ENCODE results near the gene YIPF4. TPM values are rescaled to one million over a fixed set of nuclear protein-coding genes. Genes with fewer than 3 reads are reported as not detected.
"Not testable (repeated sequence)": the region's sequence is repeated elsewhere in the genome, so short reads cannot be mapped to it uniquely, and the experiment has no call there.

The YIPF4 gene
- total and polyA plus RNA-seq, 2 donors (not counting 3 experiments of a cell fraction or from before 2014, with no cell fraction given), result 8.6 to 40.1 TPM

- H3K36me3 ChIP-seq (ENCODE audit: control insufficient read depth in 2 of 2, extremely low read depth in 1 of 2, insufficient read depth in 2 of 2, low read length in 2 of 2), result no peaks in the 10 kb centered on the region
- DNase-seq (ENCODE audit: low read depth, low spot score), result peak; percentile 45
- ChIA-PET CTCF (no interaction called here), POLR2A (no interaction called here)
- H3K4me2 ChIP-seq (ENCODE audit: insufficient read depth, low read length), result peak overlapping the region; percentile 98
- peaks cover 13% of the 10 kb centered on the region for H3K4me1 ChIP-seq (ENCODE audit: control insufficient read depth, extremely low read depth, insufficient read depth, low read length)
- H3K27ac ChIP-seq (ENCODE audit: insufficient read depth, low read depth, low read length), result peak overlapping the region; percentile 48
- H3K9me1 ChIP-seq (replicated peaks; ENCODE audit: control insufficient read depth, extremely low read depth, insufficient read depth, low read length), result no peaks in the 10 kb centered on the region
- no peaks in the 10 kb centered on the region for H3K27me3 ChIP-seq (ENCODE audit: control insufficient read depth in 2 of 2, insufficient read depth in 2 of 2, low read length in 2 of 2)
- no peaks in the 10 kb centered on the region for H4K20me1 ChIP-seq (replicated peaks; ENCODE audit: control insufficient read depth, extremely low read depth, insufficient read depth, low read length)
- TF ChIP-seq POLR2A (IDR thresholded peaks at IDR 0.05; ENCODE audit: low read depth, low read length), result peak; percentile 37
- TF ChIP-seq GATA2 (IDR thresholded peaks at IDR 0.05; ENCODE audit: insufficient read depth, insufficient read length, low read depth, low read length), result no peak
- no peak for TF ChIP-seq POLR2AphosphoS5 (IDR thresholded peaks at IDR 0.05; ENCODE audit: insufficient read depth, low read depth, low read length)
- TF ChIP-seq CTCF (IDR thresholded peaks at IDR 0.05; ENCODE audit: extremely low read depth in 1 of 2, insufficient read depth in 1 of 2, low read depth in 1 of 2, low read length in 2 of 2), result no peak
- peaks cover 59% of the 10 kb centered on the region for H3K79me2 ChIP-seq (ENCODE audit: control insufficient read depth, insufficient read depth, low read length)
- no TSS peak for BruUV-seq (replicated peaks)
- intact Hi-C loops (cut with micrococcal nuclease) (no loop called here), dilution Hi-C loops (cut with MboI; ENCODE audit: extremely low pct_ligation_motif_present, low sequenced_read_pairs) (no loop called here)
- no peaks in the 10 kb centered on the region for H3K9me3 ChIP-seq (replicated peaks; ENCODE audit: control insufficient read depth, insufficient read depth, low read length)
- H3K4me3 ChIP-seq (replicated peaks in 1 of 3; ENCODE audit: insufficient read depth in 1 of 3, low read depth in 1 of 3, low read length in 3 of 3), result peak overlapping the region; percentile 56 to 92 (median 68)
- FAIRE-seq, result no peak
- no peak overlapping the region for H2AFZ ChIP-seq (ENCODE audit: low read depth, low read length)
- H3K9ac ChIP-seq (replicated peaks; ENCODE audit: extremely low read depth, insufficient read depth, low read length), result peak overlapping the region; percentile 97
Measured at GRCh38 chr2:32358111-32358482, 80.4 kb downstream of the YIPF4 start.

- POLR2A ChIA-PET, result no interaction called here
- H3K4me3 ChIP-seq (replicated peaks in 1 of 3; ENCODE audit: insufficient read depth in 1 of 3, low read depth in 1 of 3, low read length in 3 of 3), result no peak overlapping the region
- intact Hi-C loops (cut with micrococcal nuclease), result no loop called here
- no peaks in the 10 kb centered on the region for H3K27me3 ChIP-seq (ENCODE audit: control insufficient read depth in 2 of 2, insufficient read depth in 2 of 2, low read length in 2 of 2)
- CTCF ChIA-PET, result no interaction called here
- H2AFZ ChIP-seq (ENCODE audit: low read depth, low read length), result no peak overlapping the region
- H3K79me2 ChIP-seq (ENCODE audit: control insufficient read depth, insufficient read depth, low read length), result peaks cover 82% of the 10 kb centered on the region
- H3K36me3 ChIP-seq (ENCODE audit: control insufficient read depth in 2 of 2, extremely low read depth in 1 of 2, insufficient read depth in 2 of 2, low read length in 2 of 2), result no peaks in the 10 kb centered on the region
- no peaks in the 10 kb centered on the region for H3K9me1 ChIP-seq (replicated peaks; ENCODE audit: control insufficient read depth, extremely low read depth, insufficient read depth, low read length)
- TF ChIP-seq EZH2 (IDR thresholded peaks at IDR 0.05; ENCODE audit: borderline replicate concordance, low read depth, low read length, severe bottlenecking) (no peak), JUN (IDR thresholded peaks at IDR 0.05; ENCODE audit: borderline replicate concordance, insufficient read depth, insufficient read length, low read depth) (no peak), MYC (IDR thresholded peaks at IDR 0.05; ENCODE audit: low read depth, low read length) (no peak), FOS (IDR thresholded peaks at IDR 0.05; ENCODE audit: borderline replicate concordance, insufficient read depth, low read length) (no peak), POLR2A (IDR thresholded peaks at IDR 0.05; ENCODE audit: low read depth, low read length) (no peak), POLR2AphosphoS5 (IDR thresholded peaks at IDR 0.05; ENCODE audit: insufficient read depth, low read depth, low read length) (no peak), MAX (IDR thresholded peaks at IDR 0.05; ENCODE audit: insufficient read depth, insufficient read length) (no peak)
- no peak for FAIRE-seq
- no peak overlapping the region for H3K4me2 ChIP-seq (ENCODE audit: insufficient read depth, low read length)
- BruUV-seq (replicated peaks), result no TSS peak
- peaks cover 5% of the 10 kb centered on the region for H4K20me1 ChIP-seq (replicated peaks; ENCODE audit: control insufficient read depth, extremely low read depth, insufficient read depth, low read length)
- dilution Hi-C loops (cut with MboI; ENCODE audit: extremely low pct_ligation_motif_present, low sequenced_read_pairs), result no loop called here
- no peaks in the 10 kb centered on the region for H3K9me3 ChIP-seq (replicated peaks; ENCODE audit: control insufficient read depth, insufficient read depth, low read length)
- H3K9ac ChIP-seq (replicated peaks; ENCODE audit: extremely low read depth, insufficient read depth, low read length), result no peak overlapping the region
- H3K4me1 ChIP-seq (ENCODE audit: control insufficient read depth, extremely low read depth, insufficient read depth, low read length), result peaks cover 16% of the 10 kb centered on the region
- no peak for DNase-seq (ENCODE audit: low read depth, low spot score)
- H3K27ac ChIP-seq (ENCODE audit: insufficient read depth, low read depth, low read length), result no peak overlapping the region
Measured at GRCh38 chr2:32360416-32360815, 82.7 kb downstream of the YIPF4 start.

GRCh38 chr2:32362997-32363396 lies 85.3 kb downstream of the YIPF4 start:
- H3K9me3 ChIP-seq (replicated peaks; ENCODE audit: control insufficient read depth, insufficient read depth, low read length); H3K27me3 ChIP-seq (ENCODE audit: control insufficient read depth in 2 of 2, insufficient read depth in 2 of 2, low read length in 2 of 2); H3K9ac ChIP-seq (replicated peaks; ENCODE audit: extremely low read depth, insufficient read depth, low read length); H3K27ac ChIP-seq (ENCODE audit: insufficient read depth, low read depth, low read length); H3K9me1 ChIP-seq (replicated peaks; ENCODE audit: control insufficient read depth, extremely low read depth, insufficient read depth, low read length); FAIRE-seq; POLR2A ChIA-PET; H3K4me2 ChIP-seq (ENCODE audit: insufficient read depth, low read length); BruUV-seq (replicated peaks); CTCF ChIA-PET; H2AFZ ChIP-seq (ENCODE audit: low read depth, low read length); intact Hi-C loops (cut with micrococcal nuclease); H3K4me3 ChIP-seq (replicated peaks in 1 of 3; ENCODE audit: insufficient read depth in 1 of 3, low read depth in 1 of 3, low read length in 3 of 3); dilution Hi-C loops (cut with MboI; ENCODE audit: extremely low pct_ligation_motif_present, low sequenced_read_pairs); H3K36me3 ChIP-seq (ENCODE audit: control insufficient read depth in 2 of 2, extremely low read depth in 1 of 2, insufficient read depth in 2 of 2, low read length in 2 of 2); DNase-seq (ENCODE audit: low read depth, low spot score): not testable (repeated sequence)
- peaks cover 16% of the 10 kb centered on the region for H3K4me1 ChIP-seq (ENCODE audit: control insufficient read depth, extremely low read depth, insufficient read depth, low read length)
- H4K20me1 ChIP-seq (replicated peaks; ENCODE audit: control insufficient read depth, extremely low read depth, insufficient read depth, low read length), result peaks cover 10% of the 10 kb centered on the region
- peaks cover 99% of the 10 kb centered on the region for H3K79me2 ChIP-seq (ENCODE audit: control insufficient read depth, insufficient read depth, low read length)

Data from endothelial cell of umbilical vein (primary cell).